ENCODE results near the gene SLC9A7. TPM values are rescaled to one million over a fixed set of nuclear protein-coding genes. Genes with fewer than 3 reads are reported as not detected.

SLC9A7 gene
- polyA plus RNA-seq (2011; rRNA removed) = 21.5 and 21.6 TPM in 2 replicates
- polyA minus RNA-seq (2011; rRNA and poly(A)+ RNA removed) = 44.1 and 78.6 TPM in 2 replicates

- H3K27me3 ChIP-seq (ENCODE audit: control insufficient read depth, insufficient read depth, low read length) = no peaks in the 10 kb centered on the region
- H3K36me3 ChIP-seq (ENCODE audit: control insufficient read depth, insufficient read depth, low read length) = no peaks in the 10 kb centered on the region
- TF ChIP-seq CTCF (IDR thresholded peaks at IDR 0.05; ENCODE audit: insufficient read depth, low read depth, low read length) = peak; percentile 78
- H3K4me3 ChIP-seq (ENCODE audit: low read depth, low read length) = peak within 1 kb of the TSS; percentile 68
- POLR2A ChIA-PET = no interaction called here
- no peak for DNase-seq (ENCODE audit: low read depth)
- CTCF ChIA-PET = interaction anchor here (0.9 to 4.4 kb wide), 8 partner anchors 9 to 332 kb away, joined by 3 to 54 read pairs (median 4); no protein-coding TSS in a partner anchor
Measured at GRCh38 chrX:46758956-46759644, at the start of gene SLC9A7. TSS of gene SLC9A7 (minus strand) at chrX:46759118. CDS start at chrX:46759029, 89 bp downstream.

DNA sequence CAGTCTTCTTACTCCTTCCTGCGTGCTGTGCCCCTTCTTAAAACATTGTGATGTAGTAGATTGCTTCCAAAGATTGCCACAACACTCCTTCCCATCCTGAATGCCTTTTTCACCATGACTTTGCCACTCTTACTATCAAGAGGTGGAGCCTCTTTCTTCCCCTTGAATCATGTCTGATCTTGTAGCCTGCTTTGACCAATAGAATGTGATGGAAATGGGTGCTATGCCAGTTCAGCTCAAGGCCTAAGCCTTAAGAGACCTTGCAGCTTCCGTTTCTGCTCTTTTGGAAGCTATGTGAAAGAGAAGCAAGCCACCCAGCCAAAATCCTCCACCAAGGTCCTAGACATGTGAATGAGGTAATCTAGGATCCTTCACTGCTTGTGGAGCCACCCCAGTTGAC lies 46.4 kb upstream of the SLC9A7 start:
- no peak for DNase-seq (ENCODE audit: low read depth)
- CTCF ChIA-PET = no interaction called here
- POLR2A ChIA-PET = no interaction called here
- no peaks in the 10 kb centered on the region for H3K27me3 ChIP-seq (ENCODE audit: control insufficient read depth, insufficient read depth, low read length)
- no peaks in the 10 kb centered on the region for H3K36me3 ChIP-seq (ENCODE audit: control insufficient read depth, insufficient read depth, low read length)
- H3K4me3 ChIP-seq (ENCODE audit: low read depth, low read length) = no peak overlapping the region
- TF ChIP-seq CTCF (IDR thresholded peaks at IDR 0.05; ENCODE audit: insufficient read depth, low read depth, low read length) = no peak

DNA sequence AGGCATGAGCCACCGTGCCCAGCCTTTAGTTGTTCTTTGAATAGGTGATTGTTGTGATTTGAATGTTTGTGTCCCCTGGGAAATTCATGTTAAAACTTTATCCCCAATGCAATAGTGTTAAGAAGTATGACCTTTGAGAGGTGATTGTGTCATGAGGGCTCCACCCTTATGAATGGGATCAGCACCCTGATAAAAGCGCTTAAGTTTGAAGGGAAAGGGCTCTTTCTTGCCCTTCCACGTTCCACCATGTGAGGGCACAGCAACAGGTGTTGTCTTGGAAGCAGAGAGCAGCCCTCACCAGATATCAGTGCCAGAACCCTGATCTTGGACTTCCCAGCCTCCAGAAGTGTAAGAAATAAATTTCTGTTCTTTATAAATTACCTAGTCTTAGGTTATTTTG lies 44.2 kb upstream of the SLC9A7 start:
- DNase-seq (ENCODE audit: low read depth) = no peak
- ChIA-PET POLR2A (no interaction called here), CTCF (no interaction called here)
- TF ChIP-seq CTCF (IDR thresholded peaks at IDR 0.05; ENCODE audit: insufficient read depth, low read depth, low read length) = peak; percentile 24; the same call in 1 of the 2 replicates
- H3K27me3 ChIP-seq (ENCODE audit: control insufficient read depth, insufficient read depth, low read length) = no peaks in the 10 kb centered on the region
- no peak overlapping the region for H3K4me3 ChIP-seq (ENCODE audit: low read depth, low read length)
- H3K36me3 ChIP-seq (ENCODE audit: control insufficient read depth, insufficient read depth, low read length) = no peaks in the 10 kb centered on the region

DNA sequence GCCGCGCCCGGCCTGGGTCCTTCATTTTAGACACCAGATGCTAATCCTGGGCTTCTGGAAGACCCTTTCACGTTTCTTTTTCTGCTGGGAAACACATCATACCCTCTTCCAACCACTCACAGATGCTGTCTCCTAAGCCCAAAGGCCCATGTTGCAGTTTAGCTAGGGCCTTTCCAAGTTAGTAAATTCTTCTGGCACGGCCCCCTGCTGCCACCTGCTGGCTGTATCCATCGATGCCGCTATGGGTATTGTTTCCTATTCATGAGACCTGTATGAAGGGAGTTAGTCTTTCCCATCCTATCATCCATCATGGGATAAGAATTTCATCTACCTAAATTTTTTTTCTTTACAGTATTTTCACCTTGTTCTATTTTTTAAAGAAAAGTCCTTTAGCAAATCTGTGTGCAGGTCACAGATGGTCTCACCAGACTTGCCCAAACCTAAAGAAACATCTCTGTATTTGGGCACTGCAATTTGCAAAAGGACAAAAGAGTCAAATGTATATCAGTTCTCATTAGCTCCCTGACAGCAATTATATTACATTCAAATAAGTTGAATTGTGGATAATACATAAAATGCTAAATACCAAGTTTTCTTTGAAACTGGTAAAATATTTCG lies 37.8 kb upstream of the SLC9A7 start:
- Histone ChIP-seq H3K27me3 (ENCODE audit: control insufficient read depth, insufficient read depth, low read length) (no peaks in the 10 kb centered on the region), H3K36me3 (ENCODE audit: control insufficient read depth, insufficient read depth, low read length) (no peaks in the 10 kb centered on the region), H3K4me3 (ENCODE audit: low read depth, low read length) (no peak overlapping the region)
- CTCF ChIA-PET = interaction anchor here (0.6 to 4.6 kb wide), 13 partner anchors 23 to 415 kb away, joined by 3 to 54 read pairs (median 4); partner anchors contain the start of genes RP2 and SLC9A7
- POLR2A ChIA-PET = no interaction called here
- no peak for DNase-seq (ENCODE audit: low read depth)
- TF ChIP-seq CTCF (IDR thresholded peaks at IDR 0.05; ENCODE audit: insufficient read depth, low read depth, low read length) = peak; percentile 72

GRCh38 chrX:46793386-46794143 lies 34.6 kb upstream of the SLC9A7 start:
- Histone ChIP-seq H3K4me3 (ENCODE audit: low read depth, low read length) (no peak overlapping the region), H3K27me3 (ENCODE audit: control insufficient read depth, insufficient read depth, low read length) (no peaks in the 10 kb centered on the region), H3K36me3 (ENCODE audit: control insufficient read depth, insufficient read depth, low read length) (no peaks in the 10 kb centered on the region)
- TF ChIP-seq CTCF (IDR thresholded peaks at IDR 0.05; ENCODE audit: insufficient read depth, low read depth, low read length) = no peak
- POLR2A ChIA-PET = no interaction called here
- CTCF ChIA-PET = interaction anchor here (0.6 to 3.9 kb wide), 2 partner anchors 35 to 294 kb away, joined by 3 to 16 read pairs; partner anchors contain the start of gene SLC9A7
- no peak for DNase-seq (ENCODE audit: low read depth)

All from BJ (cell line).